Gastroesophageal sphincter (tissue), 3 donors: ENCODE results near the gene PCSK1N.

Source experiments
- POLR2AphosphoS5 ChIP-seq: sonication (generic); formaldehyde crosslinking; IDR thresholded peaks from one replicate; pipeline ENCODE4 v1.6.1; 2017; ENCODE audit warnings: antibody characterized with exemption
- TF ChIP-seq, protein P1 (sequence below), 4 experiments: fragments of 200-600 bp in 2 of 4; fragments of 450-650 bp in 2 of 4; sonication (generic) in 1 of 4; IDR thresholded peaks; one replicate each; pipeline ENCODE4 v1.5.1; 2017 to 2019; ENCODE audit warnings: antibody characterized with exemption in 4 of 4, mild to moderate bottlenecking in 2 of 4, moderate library complexity in 2 of 4

DNA sequence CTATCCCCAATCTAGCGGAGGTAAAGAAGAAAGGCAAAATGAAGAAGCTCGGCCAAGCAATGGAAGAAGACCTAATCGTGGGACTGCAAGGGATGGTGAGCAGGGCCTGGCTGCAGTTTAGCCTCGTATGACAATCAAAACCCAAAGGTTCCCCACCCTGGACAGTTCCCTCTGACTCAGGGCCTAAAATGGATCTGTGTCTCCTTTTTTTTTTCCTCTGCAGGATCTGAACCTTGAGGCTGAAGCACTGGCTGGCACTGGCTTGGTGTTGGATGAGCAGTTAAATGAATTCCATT, 32.6 kb downstream of the PCSK1N start:
- no peak for TF ChIP-seq POLR2AphosphoS5
- TF ChIP-seq, protein P1, sequence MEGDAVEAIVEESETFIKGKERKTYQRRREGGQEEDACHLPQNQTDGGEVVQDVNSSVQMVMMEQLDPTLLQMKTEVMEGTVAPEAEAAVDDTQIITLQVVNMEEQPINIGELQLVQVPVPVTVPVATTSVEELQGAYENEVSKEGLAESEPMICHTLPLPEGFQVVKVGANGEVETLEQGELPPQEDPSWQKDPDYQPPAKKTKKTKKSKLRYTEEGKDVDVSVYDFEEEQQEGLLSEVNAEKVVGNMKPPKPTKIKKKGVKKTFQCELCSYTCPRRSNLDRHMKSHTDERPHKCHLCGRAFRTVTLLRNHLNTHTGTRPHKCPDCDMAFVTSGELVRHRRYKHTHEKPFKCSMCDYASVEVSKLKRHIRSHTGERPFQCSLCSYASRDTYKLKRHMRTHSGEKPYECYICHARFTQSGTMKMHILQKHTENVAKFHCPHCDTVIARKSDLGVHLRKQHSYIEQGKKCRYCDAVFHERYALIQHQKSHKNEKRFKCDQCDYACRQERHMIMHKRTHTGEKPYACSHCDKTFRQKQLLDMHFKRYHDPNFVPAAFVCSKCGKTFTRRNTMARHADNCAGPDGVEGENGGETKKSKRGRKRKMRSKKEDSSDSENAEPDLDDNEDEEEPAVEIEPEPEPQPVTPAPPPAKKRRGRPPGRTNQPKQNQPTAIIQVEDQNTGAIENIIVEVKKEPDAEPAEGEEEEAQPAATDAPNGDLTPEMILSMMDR (IDR thresholded peaks at IDR 0.05), result no peak
